Nephron (organoid): ENCODE measurements around the gene RAB10.

Source experiments
- H3K27ac Mint-ChIP-seq, 3 experiments: 2 replicates each; pipeline ENCODE4 v1.8.0; 2020; ENCODE audit warnings: mixed read lengths in 3 of 3, mild to moderate bottlenecking in 2 of 3, moderate library complexity in 1 of 3
- H3K27me3 Mint-ChIP-seq: 2 replicates; pipeline ENCODE4 v1.8.0; 2021; ENCODE audit warnings: low read depth, mild to moderate bottlenecking, moderate library complexity, mixed read lengths
- H3K36me3 Mint-ChIP-seq: 2 replicates; pipeline ENCODE4 v1.8.0; 2020; ENCODE audit warnings: low read depth, mixed read lengths
- H3K4me1 Mint-ChIP-seq: 2 replicates; pipeline ENCODE4 v1.8.0; 2020; ENCODE audit warnings: mixed read lengths
- H3K4me3 Mint-ChIP-seq, 3 experiments: 2 replicates each; pipeline ENCODE4 v1.8.0; 2020; ENCODE audit warnings: mild to moderate bottlenecking in 3 of 3, mixed read lengths in 3 of 3, moderate library complexity in 2 of 3
- H3K9me3 Mint-ChIP-seq: 2 replicates; pipeline ENCODE4 v1.8.0; 2020; ENCODE audit warnings: mixed read lengths
- TF ChIP-seq, protein P1 (sequence below), 3 experiments: fragments of 200-600 bp; sonication (generic); IDR thresholded peaks; one replicate each; pipeline ENCODE4 v1.5.0; 2021; ENCODE audit warnings: antibody characterized with exemption in 3 of 3; ENCODE audit not compliant: unreplicated experiment in 3 of 3

RAB10 gene

GRCh38 chr2:26128176-26128575 is 94.3 kb downstream of the RAB10 start:
- H3K9me3 Mint-ChIP-seq = no peaks in the 10 kb centered on the region
- H3K4me1 Mint-ChIP-seq = peaks cover 20% of the 10 kb centered on the region
- H3K4me3 Mint-ChIP-seq = no peak overlapping the region
- H3K27me3 Mint-ChIP-seq = no peaks in the 10 kb centered on the region
- H3K27ac Mint-ChIP-seq = no peak overlapping the region
- TF ChIP-seq, protein P1, sequence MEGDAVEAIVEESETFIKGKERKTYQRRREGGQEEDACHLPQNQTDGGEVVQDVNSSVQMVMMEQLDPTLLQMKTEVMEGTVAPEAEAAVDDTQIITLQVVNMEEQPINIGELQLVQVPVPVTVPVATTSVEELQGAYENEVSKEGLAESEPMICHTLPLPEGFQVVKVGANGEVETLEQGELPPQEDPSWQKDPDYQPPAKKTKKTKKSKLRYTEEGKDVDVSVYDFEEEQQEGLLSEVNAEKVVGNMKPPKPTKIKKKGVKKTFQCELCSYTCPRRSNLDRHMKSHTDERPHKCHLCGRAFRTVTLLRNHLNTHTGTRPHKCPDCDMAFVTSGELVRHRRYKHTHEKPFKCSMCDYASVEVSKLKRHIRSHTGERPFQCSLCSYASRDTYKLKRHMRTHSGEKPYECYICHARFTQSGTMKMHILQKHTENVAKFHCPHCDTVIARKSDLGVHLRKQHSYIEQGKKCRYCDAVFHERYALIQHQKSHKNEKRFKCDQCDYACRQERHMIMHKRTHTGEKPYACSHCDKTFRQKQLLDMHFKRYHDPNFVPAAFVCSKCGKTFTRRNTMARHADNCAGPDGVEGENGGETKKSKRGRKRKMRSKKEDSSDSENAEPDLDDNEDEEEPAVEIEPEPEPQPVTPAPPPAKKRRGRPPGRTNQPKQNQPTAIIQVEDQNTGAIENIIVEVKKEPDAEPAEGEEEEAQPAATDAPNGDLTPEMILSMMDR (IDR thresholded peaks at IDR 0.05; ENCODE audit: unreplicated experiment in 3 of 3) = no peak
- H3K36me3 Mint-ChIP-seq = peaks cover 31% of the 10 kb centered on the region

DNA sequence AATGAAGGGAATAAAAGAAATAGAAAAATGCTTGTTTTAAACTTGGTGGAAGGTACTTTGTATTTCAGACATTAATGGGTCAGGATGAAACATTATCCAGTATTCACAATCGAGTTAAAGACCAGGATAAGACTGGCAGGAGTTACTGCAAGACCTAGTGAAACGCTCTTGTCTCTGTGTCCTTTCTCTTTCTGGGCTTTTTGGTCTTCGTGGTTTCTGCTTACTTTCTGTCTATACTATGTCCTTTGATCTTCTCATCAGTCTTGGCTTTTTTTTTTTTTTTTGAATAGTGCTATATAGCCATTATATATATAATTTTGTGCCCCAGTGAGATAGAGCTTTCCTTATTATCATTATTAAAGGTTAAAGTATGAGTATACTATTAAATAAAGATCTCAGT is 96.9 kb downstream of the RAB10 start:
- H3K27ac Mint-ChIP-seq = no peak overlapping the region
- no peaks in the 10 kb centered on the region for H3K27me3 Mint-ChIP-seq
- no peaks in the 10 kb centered on the region for H3K9me3 Mint-ChIP-seq
- no peak overlapping the region for H3K4me3 Mint-ChIP-seq
- H3K4me1 Mint-ChIP-seq = peaks cover 12% of the 10 kb centered on the region
- H3K36me3 Mint-ChIP-seq = peaks cover 34% of the 10 kb centered on the region
- TF ChIP-seq, protein P1 (IDR thresholded peaks at IDR 0.05; ENCODE audit: unreplicated experiment in 3 of 3) = no peak

GRCh38 chr2:26136451-26136850 is 102.6 kb downstream of the RAB10 start:
- Mint-ChIP-seq H3K4me1 (no peaks in the 10 kb centered on the region), H3K27me3 (no peaks in the 10 kb centered on the region), H3K9me3 (no peaks in the 10 kb centered on the region), H3K4me3 (no peak overlapping the region), H3K36me3 (peaks cover 27% of the 10 kb centered on the region), H3K27ac (no peak overlapping the region)
- TF ChIP-seq, protein P1 (IDR thresholded peaks at IDR 0.05; ENCODE audit: unreplicated experiment in 3 of 3) = no peak

GRCh38 chr2:26139269-26140183 is 105.6 kb downstream of the RAB10 start:
- Mint-ChIP-seq H3K27me3 (no peaks in the 10 kb centered on the region), H3K9me3 (no peaks in the 10 kb centered on the region), H3K36me3 (peaks cover 21% of the 10 kb centered on the region), H3K4me1 (no peaks in the 10 kb centered on the region), H3K4me3 (no peak overlapping the region), H3K27ac (no peak overlapping the region)
- TF ChIP-seq, protein P1 (IDR thresholded peaks at IDR 0.05; ENCODE audit: unreplicated experiment in 3 of 3) = no peak

DNA sequence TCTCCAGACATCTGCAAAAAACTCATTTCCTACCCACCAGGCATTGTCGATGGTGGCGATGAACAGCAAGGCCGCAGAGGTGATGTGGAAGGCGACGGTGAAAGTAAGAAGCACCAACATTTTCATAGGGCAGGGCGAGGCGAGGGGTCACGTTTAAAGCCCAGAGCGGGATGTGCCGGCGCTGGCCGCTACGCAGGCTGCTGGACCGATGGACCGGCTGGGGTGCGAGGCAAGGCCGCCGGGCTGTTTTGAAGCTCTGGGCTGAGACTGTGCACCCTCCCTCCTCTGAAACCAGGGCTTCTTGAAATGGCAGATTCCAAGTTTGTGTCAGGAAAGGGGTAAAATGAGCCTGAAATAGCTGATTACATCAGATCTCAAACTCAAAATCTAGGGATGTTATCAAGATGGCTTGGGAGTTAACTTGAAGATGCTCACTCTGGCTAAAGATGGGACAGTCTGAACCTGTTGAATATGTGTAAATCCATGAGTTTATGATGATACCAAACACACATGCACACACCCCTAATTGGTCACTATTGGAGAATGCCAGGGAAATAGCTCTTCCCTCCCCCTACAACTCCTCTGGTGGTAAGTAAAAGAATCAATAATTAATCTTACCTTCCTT is 107.4 kb downstream of the RAB10 start:
- Mint-ChIP-seq H3K4me1 (no peaks in the 10 kb centered on the region), H3K27me3 (no peaks in the 10 kb centered on the region), H3K4me3 (no peak overlapping the region), H3K27ac (no peak overlapping the region), H3K9me3 (no peaks in the 10 kb centered on the region), H3K36me3 (peaks cover 8% of the 10 kb centered on the region)
- TF ChIP-seq, protein P1 (IDR thresholded peaks at IDR 0.05; ENCODE audit: unreplicated experiment in 3 of 3) = no peak
